Transverse colon (tissue), 4 donors: ENCODE measurements around the gene POU3F2. TPM values are rescaled to one million over a fixed set of nuclear protein-coding genes. Genes with fewer than 3 reads are reported as not detected.

Experiments used
- DNase-seq: peaks from one replicate; pipeline ENCODE4 v3.0.0-alpha.2; 2019
- H3K27ac ChIP-seq, 4 donors: fragments of 200-600 bp; sonication (generic); 2 replicates each; pipeline ENCODE4 v1.5.1; 2016 to 2018; ENCODE audit warnings: inconsistent platforms in 4 of 4
- H3K27me3 ChIP-seq: fragments of 200-600 bp; sonication (generic); 2 replicates; pipeline ENCODE4 v1.5.1; 2017; ENCODE audit warnings: inconsistent platforms
- H3K36me3 ChIP-seq, 4 donors: fragments of 200-600 bp; sonication (generic); 2 replicates each; pipeline ENCODE4 v1.5.1; 2017 to 2019; ENCODE audit warnings: inconsistent platforms in 4 of 4
- H3K4me1 ChIP-seq, 4 donors: fragments of 200-600 bp; sonication (generic); 2 replicates each; pipeline ENCODE4 v1.5.1; 2017 to 2020; ENCODE audit warnings: inconsistent platforms in 4 of 4
- H3K4me3 ChIP-seq, 4 donors: fragments of 200-600 bp; sonication (generic); 1 replicate in 1 of 4; 2 replicates in 3 of 4; pipeline versions ENCODE4 v1.5.1 to v1.6.1; 2017 to 2019; ENCODE audit warnings: inconsistent platforms in 4 of 4
- H3K9me3 ChIP-seq, 2 donors: fragments of 200-600 bp; sonication (generic); 2 replicates each; pipeline ENCODE4 v1.5.1; 2017 to 2019; ENCODE audit warnings: inconsistent platforms in 2 of 2
- CTCF ChIP-seq, 5 experiments: fragments of 200-600 bp in 3 of 5; fragments of 450-650 bp in 2 of 5; sonication (generic) in 3 of 5; IDR thresholded peaks; 1 replicate in 2 of 5; 2 replicates in 3 of 5; pipeline ENCODE4 v1.5.1; 2016 to 2017; ENCODE audit warnings: antibody characterized with exemption in 5 of 5, inconsistent platforms in 3 of 5, mild to moderate bottlenecking in 2 of 5, moderate library complexity in 1 of 5
- EP300 ChIP-seq: sonication (generic); formaldehyde crosslinking; IDR thresholded peaks from one replicate; pipeline ENCODE4 v1.6.1; 2017; ENCODE audit warnings: antibody characterized with exemption, low read depth
- POLR2A ChIP-seq: fragments of 450-650 bp; IDR thresholded peaks from one replicate; pipeline ENCODE4 v1.6.1; 2016; ENCODE audit warnings: antibody characterized with exemption, mild to moderate bottlenecking, moderate library complexity
- POLR2AphosphoS5 ChIP-seq, 3 donors: sonication (generic); formaldehyde crosslinking; IDR thresholded peaks; one replicate each; pipeline ENCODE4 v1.6.1; 2016; ENCODE audit warnings: antibody characterized with exemption in 3 of 3
- WGBS, 2 donors: methylation state at CpG; one replicate each; pipeline ENCODE4 v1.1.5; 2018; ENCODE audit warnings: low coverage in 1 of 2; 5-methylcytosine and 5-hydroxymethylcytosine counted together
- in situ Hi-C, 4 donors: fragments of 200-750 bp; cut with MboI; loops; one replicate each; pipeline versions ENCODE4 v1.15.0 to v1.15.1; 2017; ENCODE audit warnings: low sequenced_read_pairs in 3 of 4, low pct_ligation_motif_present in 1 of 4, low pct_unique_long_range_greater_than_20kb in 1 of 4
- intact Hi-C: fragments of 100-400 bp; cut with DNase I; formaldehyde crosslinking; loops from one replicate; pipeline ENCODE4 v1.15.1; 2023; ENCODE audit warnings: low total_unique reads
- total RNA-seq, 4 donors: library from RNA; depleted of rRNA; stranded (reverse); fragments of >200 nt; gene quantifications; one replicate each; pipeline ENCODE4 v1.1.0, GENCODE V29; 2016

Gene POU3F2
- total RNA-seq: not detected

DNA sequence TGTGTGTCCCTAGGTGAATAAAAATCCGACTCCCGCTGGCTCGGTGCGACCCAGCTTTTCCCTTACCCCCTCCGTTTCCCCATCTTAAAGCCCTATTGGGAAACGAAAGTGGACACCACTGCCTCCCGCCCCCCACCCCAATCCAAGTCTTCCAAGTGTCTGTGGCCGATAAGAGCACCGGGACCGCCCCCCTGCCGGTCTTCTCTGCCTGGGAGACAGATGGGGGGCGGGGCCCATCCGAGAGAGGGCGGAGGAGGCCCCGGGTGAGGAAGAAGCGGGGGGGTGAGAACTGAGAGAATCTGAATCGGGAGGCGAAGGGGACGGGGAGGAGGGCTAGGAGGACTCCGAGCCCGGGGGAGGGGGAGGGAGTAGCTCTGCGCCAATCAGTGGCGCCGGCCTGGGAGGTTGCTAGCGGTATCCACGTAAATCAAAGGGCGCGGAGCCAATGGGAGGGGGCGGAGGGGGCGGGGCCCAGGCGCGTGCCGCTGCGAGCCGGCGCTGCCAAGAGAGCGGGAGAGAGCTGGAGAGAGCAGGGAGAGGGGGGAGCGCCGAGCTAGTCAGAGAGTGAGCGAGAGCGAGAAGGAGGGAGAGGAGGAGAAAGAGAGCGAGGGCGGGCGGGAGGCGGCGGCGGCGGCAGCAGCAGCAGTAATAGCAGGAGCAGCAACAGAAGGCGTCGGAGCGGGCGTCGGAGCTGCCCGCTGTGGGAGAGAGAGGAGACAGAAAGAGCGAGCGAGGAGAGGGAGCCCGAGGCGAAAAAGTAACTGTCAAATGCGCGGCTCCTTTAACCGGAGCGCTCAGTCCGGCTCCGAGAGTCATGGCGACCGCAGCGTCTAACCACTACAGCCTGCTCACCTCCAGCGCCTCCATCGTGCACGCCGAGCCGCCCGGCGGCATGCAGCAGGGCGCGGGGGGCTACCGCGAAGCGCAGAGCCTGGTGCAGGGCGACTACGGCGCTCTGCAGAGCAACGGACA lies at the start of gene POU3F2:
POU3F2 (plus strand) TSS at position 515 of the 972 bp plus-strand sequence; CDS start at position 815, 300 bp downstream.
- WGBS, 2 donors: 1 to 2% methylated on average over 32 to 57 of the region's 83 CpGs
- TF ChIP-seq EP300 (no peak), POLR2A (no peak), CTCF (IDR thresholded peaks at IDR 0.05) (no peak), POLR2AphosphoS5 (IDR thresholded peaks at IDR 0.05) (no peak)
- no peak within 1 kb of the TSS for H3K27ac ChIP-seq

GRCh38 chr6:98787435-98787834 lies 46.9 kb upstream of the POU3F2 start:
- no peak for TF ChIP-seq CTCF (IDR thresholded peaks at IDR 0.05)
- no peak for TF ChIP-seq EP300
- no peak for TF ChIP-seq POLR2A
- TF ChIP-seq POLR2AphosphoS5 (IDR thresholded peaks at IDR 0.05): no peak
- in situ Hi-C loops (no loop called here), intact Hi-C loops (no loop called here)
- Histone ChIP-seq H3K4me1 (no peaks in the 10 kb centered on the region), H3K27me3 (peaks cover 37% of the 10 kb centered on the region), H3K36me3 (no peaks in the 10 kb centered on the region), H3K27ac (no peak overlapping the region), H3K9me3 (no peaks in the 10 kb centered on the region), H3K4me3 (no peak overlapping the region)
- DNase-seq: no peak
- WGBS, 2 donors: 72 to 75% methylated on average over 6 to 8 of the region's 8 CpGs

More for the DNA sequence above, at the start of gene POU3F2:
- no peaks in the 10 kb centered on the region for H3K9me3 ChIP-seq
- H3K4me1 ChIP-seq: peaks cover 24 to 52% (median 44%) of the 10 kb centered on the region in 4 donors
- DNase-seq: peak; percentile 57
- peaks cover 99% of the 10 kb centered on the region for H3K27me3 ChIP-seq
- H3K4me3 ChIP-seq: peak within 1 kb of the TSS; percentile 13 to 65 (median 40)
- no peaks in the 10 kb centered on the region for H3K36me3 ChIP-seq
- intact Hi-C loops (no loop called here), in situ Hi-C loops (no loop called here)

GRCh38 chr6:98787961-98788360 lies 46.4 kb upstream of the POU3F2 start:
- Histone ChIP-seq H3K9me3 (no peaks in the 10 kb centered on the region), H3K4me3 (no peak overlapping the region), H3K36me3 (no peaks in the 10 kb centered on the region), H3K27me3 (peaks cover 40% of the 10 kb centered on the region), H3K27ac (no peak overlapping the region), H3K4me1 (no peaks in the 10 kb centered on the region)
- intact Hi-C loops: no loop called here
- DNase-seq: no peak
- 45 to 67% methylated on average over 2 to 15 of the region's 15 CpGs for WGBS, 2 donors
- TF ChIP-seq EP300 (no peak), POLR2A (no peak), CTCF (IDR thresholded peaks at IDR 0.05) (no peak), POLR2AphosphoS5 (IDR thresholded peaks at IDR 0.05) (no peak)
- in situ Hi-C loops: no loop called here

DNA sequence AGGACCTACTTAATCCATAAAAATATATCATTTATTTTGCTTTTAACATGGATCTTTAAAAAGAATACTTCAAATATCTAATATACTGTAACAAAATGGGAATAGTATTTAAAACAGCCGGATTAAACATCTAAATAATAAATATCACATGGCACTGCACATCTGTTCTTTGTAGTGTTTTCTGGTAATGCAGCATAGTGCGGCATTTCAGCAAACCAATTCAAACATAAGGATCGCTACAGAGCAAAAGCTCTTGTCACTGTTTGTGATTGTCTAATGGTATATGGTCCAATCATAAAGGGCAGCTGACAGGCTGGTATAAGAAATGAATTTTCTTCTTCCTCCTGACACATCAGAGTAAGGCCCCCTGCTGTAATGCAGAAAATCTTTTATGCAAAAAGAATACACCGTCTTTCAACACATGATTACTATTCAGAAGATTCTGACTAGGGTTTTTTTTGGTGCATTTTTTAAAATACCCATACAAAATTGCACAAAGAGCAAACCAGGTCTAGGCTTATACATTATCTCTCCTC lies 40.0 kb upstream of the POU3F2 start:
- H3K4me1 ChIP-seq: no peaks in the 10 kb centered on the region
- in situ Hi-C loops: no loop called here
- 63 to 92% methylated on average over 2 to 4 of the region's 4 CpGs for WGBS, 2 donors
- H3K9me3 ChIP-seq: no peaks in the 10 kb centered on the region
- no peak overlapping the region for H3K4me3 ChIP-seq
- peaks cover 19% of the 10 kb centered on the region for H3K27me3 ChIP-seq
- no peak for DNase-seq
- no peak overlapping the region for H3K27ac ChIP-seq
- TF ChIP-seq CTCF (IDR thresholded peaks at IDR 0.05): no peak
- no peak for TF ChIP-seq POLR2AphosphoS5 (IDR thresholded peaks at IDR 0.05)
- no peak for TF ChIP-seq POLR2A
- TF ChIP-seq EP300: no peak
- intact Hi-C loops: no loop called here
- no peaks in the 10 kb centered on the region for H3K36me3 ChIP-seq
